Activated CD4-positive, alpha-beta T cell treated with anti-CD3 and anti-CD28 coated beads, Interleukin-10, Interleukin-2, amounts not matched to agents 100 ng/mL and 50 ng/mL, durations not matched to agents 16 hours and 8 hours (primary cell): ENCODE results near the gene C1QTNF9B.

Source experiments
- DNase-seq: peaks from one replicate; pipeline ENCODE4 v3.0.0-alpha.2; 2020

C1QTNF9B gene

GRCh38 chr13:23855360-23855759, 41.9 kb downstream of the C1QTNF9B start:
- no peak for DNase-seq

GRCh38 chr13:23852351-23852750, 45.0 kb downstream of the C1QTNF9B start:
- DNase-seq: no peak

DNA sequence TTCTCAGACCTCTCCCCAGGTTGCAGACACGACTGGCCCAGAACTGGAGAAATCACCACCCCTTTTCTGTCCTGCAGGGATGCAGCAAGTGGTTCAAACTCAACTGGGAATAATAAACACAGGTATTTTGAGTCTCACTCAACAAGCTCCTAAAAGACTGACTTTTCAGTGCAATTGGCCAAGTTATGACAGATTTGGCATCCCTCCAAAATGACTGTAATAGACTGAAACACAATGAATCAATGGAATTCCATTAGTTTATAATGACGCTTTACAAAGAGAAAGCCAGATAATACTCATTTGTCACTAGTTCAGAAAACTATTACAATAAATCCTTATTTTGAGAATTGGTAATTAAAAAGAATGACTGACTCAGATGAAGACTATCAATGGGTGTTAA, 46.2 kb downstream of the C1QTNF9B start:
- DNase-seq: no peak

DNA sequence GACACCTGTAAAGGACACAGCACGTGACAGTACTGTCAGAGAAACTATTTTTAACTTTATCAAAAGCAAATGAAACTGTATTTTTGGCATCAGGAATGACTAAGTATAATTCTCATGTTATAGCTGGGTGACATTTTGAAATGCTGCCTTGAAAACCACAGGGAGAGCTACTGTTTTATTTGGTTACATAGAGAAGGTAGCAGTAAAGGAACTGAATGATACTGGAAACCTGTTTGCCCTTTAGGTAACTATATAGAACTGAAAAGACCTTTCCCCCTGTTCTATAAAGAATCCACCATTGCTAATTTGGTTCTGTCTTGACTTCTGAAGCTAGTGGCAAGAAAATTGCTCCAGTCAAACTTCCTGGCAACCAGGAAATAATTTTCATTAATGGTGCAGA, 47.2 kb downstream of the C1QTNF9B start:
- DNase-seq: no peak

DNA sequence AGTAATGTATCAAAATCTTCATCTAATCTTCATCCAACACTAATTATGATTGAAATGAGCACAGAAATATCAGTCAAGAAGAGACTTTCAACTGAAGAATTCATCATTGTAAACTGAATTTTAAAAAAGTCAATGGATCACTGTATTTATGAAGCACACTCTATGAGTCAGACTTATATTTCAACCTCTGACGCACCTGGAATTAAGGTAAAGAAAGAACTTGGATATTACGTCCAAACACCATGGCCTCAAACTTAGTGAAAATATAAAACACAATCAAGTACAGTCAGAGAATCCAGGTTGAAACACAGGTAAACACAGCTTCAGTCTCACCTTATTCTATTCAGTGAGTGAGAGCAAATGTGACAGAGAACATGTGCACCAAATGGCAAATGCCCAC, 47.6 kb downstream of the C1QTNF9B start:
- DNase-seq: no peak

DNA sequence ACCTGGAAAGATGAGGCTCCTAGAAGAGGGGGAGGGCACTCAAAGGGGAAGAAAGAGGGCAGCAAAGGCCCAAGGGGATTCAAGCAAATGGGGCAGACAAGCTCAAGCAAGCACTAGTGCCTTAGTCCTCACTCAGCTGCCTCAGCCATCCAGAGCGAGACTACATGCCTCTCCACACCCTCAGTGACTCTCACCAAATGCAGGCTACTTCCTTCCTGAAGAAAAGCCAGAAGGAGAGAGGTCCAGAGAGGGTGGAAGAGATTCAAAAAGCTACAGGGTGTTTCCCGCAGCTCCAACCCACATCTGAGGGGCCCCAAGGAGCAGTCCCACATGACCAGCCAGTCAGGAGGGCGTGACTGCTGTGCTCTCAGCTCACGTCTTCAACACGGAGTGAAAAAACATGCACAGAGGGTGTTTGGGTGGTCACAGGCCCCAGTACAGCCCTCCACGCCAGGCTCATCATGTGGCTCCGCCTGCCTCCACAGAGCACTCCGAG, 48.6 kb downstream of the C1QTNF9B start:
- DNase-seq: no peak

- no peak for DNase-seq
These were observed 49.3 kb downstream of the C1QTNF9B start for GRCh38 chr13:23848019-23848418.

DNA sequence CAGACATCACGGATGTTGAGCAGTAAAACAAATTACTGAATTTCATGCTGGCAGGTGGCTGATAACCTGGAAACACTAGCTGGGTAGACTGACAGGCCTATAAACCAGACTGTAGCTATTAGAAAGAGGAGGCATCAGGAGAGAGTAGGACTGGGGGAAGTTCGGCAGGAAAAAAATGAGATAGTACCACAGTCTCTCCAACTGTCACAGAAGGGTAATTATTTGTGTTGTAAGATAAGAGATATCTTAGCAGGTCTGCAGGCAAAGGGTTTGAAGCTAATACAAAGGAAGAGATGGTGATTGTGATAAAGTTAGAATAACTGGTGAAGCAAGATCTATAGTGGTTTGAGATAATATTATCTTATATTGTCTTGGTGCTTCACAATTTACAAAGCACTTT, 49.8 kb downstream of the C1QTNF9B start:
- DNase-seq: no peak

- DNase-seq: no peak
These were observed 52.1 kb downstream of the C1QTNF9B start for GRCh38 chr13:23845105-23845725.

DNA sequence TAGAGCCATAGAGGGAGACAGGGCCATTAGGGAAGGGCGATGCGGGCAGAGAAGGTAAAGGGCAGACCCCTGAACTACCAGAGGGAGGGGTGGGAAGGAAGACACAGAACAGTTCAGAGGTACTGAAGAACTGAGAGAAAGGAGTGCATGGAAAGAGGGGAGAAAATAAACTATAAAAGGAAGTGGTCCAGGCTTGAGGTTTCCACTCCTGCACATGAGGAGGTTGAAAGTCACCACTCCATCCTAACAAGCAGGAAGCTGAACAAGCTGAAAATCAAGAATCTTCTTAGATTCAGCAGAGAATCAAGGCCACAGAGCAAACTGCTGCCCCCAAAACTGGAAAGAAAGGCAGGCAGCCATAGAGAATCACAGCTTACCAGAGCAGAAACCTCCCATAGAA, 53.2 kb downstream of the C1QTNF9B start:
- DNase-seq: no peak

GRCh38 chr13:23843436-23843835, 53.9 kb downstream of the C1QTNF9B start:
- no peak for DNase-seq

GRCh38 chr13:23842406-23842805, 54.9 kb downstream of the C1QTNF9B start:
- DNase-seq: no peak
